CD4-positive, alpha-beta T cell treated with Interleukin-12 subunit alpha and Interleukin-12 subunit beta, for 1 hour (primary cell): Measurements from ENCODE around the gene MGAM2.

Source experiments
- DNase-seq: peaks from one replicate; pipeline ENCODE4 v3.0.0-alpha.2; 2020

The MGAM2 gene

DNA sequence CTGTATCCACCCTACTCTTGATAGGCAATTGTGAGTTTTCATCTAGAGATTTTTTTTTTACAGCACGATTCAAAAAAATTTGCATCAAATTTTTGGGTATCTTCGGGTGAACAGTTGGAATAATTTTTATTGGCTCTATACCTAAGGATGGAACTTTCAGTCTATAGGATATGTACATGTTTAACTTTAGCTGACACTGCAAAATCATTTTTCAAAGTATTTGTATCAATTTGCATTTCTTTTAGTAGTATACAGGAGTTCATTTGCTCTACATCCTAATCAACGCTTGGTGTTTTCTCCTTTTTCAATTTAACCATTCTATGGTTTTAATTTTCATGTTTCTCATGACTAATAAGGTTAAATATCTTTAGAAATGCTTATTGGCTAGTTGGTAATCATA is 11.7 kb downstream of the MGAM2 start:
- no peak for DNase-seq

DNA sequence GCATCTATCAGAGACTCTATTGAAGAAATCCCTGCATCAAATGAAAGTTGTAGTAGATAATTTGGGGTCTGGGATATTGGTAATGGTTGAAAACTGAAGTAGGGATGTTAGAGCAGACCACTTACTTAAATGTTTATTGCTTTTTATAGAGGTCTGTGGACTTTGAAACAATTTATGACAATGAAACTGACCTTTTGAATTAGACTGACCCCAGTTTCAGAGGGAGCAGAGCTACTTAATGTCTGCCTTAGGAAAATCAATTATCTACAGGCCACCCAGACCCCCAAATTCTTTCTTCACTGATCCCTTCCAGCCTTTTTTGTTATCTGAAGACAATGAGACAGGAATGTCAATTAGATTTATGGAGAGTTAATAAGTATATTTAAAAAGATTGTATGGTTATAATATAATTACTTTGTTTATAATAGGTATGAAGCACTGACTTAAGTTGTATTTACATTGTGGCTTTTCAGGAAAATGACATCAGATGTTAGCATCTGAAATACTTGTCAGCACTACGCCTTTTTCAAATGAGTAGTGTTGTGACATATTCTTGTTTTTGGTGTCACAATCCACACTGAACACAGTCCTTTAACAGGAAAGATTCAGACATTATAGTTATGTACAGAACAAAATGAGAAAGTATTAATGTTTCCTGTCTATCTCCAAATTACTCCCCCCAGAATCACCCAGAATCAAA is 13.9 kb downstream of the MGAM2 start:
- no peak for DNase-seq

- DNase-seq = no peak
Observed at GRCh38 chr7:142130267-142130666, 18.7 kb downstream of the MGAM2 start.

- DNase-seq = no peak
Observed at GRCh38 chr7:142131439-142132185, 20.1 kb downstream of the MGAM2 start.

DNA sequence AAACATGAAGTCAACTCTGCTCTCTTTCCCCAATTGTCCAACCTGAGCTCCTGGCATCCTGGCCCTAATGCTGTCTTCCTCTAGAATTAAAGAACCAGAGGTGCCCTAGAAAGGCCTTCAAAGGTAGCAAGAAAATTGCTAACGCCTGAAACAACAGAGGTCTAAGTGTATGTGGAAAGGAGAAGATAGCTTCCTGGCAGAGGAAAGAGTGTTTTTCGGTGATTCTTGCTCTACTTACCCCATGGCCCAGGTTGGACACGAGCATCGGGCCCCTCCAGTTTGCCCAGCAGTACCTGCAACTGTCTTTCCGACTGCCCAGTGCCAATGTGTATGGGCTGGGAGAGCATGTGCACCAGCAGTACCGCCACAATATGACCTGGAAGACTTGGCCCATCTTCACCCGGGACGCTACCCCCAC is 22.2 kb downstream of the MGAM2 start:
- no peak for DNase-seq

GRCh38 chr7:142134909-142135308 is 23.4 kb downstream of the MGAM2 start:
- DNase-seq = no peak

DNA sequence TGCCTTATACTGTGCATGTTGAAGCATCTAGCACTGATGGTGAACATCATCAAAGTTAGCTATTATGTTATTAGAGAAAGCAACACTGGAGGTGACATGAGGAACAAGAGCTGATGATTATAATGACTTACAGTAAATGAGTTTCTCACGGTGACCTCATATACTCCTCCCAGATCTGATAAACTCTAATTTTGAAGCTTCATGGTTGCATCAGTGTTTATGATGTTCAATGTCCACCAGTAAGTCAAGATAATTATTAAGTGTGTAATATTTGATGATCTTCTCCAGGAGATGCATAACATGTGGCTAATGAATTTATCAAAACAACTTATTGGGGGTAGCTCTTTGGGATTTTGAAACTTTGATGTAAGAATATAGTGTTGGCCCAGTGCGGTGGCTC is 27.5 kb downstream of the MGAM2 start:
- no peak for DNase-seq

DNA sequence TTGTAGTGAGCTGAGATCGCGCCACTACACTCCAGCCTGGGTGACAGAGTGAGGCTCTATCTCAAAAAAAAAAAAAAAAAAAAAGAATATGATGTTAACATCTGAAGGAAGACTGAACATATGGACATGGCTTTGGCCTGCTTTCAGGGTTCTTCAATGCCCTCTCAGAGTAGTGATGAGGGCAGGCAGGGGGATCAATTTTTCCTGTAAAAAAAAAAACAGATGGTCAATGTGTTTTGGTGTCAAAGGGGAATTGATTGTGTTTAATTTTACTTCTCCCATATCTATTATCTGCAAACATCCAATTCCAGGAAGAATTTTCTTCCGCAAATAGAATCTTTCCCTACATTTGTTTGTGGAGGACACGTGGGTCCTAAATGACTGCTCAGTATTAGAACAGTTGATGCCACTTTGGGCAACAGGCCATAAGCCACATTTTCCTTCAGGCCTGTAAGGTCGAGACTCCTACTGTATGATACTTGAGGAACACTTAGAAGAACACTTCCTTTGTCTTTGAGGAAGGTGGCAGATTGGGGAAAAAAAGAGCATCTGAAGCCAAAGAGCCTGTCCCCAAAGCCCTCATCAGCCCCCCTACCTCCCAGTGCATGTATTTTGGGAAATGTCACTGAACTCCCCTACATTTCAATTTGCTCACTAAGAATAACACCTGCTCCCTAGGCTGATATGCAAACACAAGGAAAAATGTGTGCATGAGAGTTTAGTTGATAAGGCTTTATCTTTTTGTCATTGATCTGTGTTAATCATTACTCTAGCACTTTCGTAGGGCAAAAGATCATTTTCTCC is 28.3 kb downstream of the MGAM2 start:
- no peak for DNase-seq

DNA sequence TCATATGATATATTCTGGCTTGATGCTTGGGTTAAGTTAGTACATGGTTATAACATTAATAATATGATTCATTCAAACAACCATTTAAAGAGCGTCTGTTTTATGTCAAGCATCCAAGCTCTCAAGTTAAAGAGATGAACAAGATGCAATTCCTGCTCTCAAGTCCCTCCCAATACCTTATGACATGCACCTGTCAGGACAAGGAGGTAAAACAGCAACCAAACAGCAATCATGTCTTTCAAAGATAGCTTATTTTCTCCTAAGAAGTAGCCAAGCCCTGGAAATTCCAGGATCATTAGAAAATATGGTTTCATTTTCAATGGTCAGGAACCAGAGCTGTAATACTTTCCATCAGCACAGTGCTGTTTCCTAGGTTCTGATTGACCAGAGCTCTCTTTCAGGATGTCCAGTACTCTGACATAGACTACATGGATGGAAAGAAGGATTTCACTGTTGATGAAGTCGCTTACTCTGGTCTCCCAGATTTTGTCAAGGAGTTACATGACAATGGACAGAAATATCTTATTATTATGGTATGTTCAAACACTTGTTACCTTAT is 29.0 kb downstream of the MGAM2 start:
- no peak for DNase-seq

GRCh38 chr7:142142702-142143101 is 31.2 kb downstream of the MGAM2 start:
- no peak for DNase-seq

GRCh38 chr7:142146124-142146523 is 34.6 kb downstream of the MGAM2 start:
- no peak for DNase-seq

- no peak for DNase-seq
Observed at GRCh38 chr7:142150356-142150755, 38.8 kb downstream of the MGAM2 start.

- no peak for DNase-seq
Observed at GRCh38 chr7:142150869-142151268, 39.4 kb downstream of the MGAM2 start.

DNA sequence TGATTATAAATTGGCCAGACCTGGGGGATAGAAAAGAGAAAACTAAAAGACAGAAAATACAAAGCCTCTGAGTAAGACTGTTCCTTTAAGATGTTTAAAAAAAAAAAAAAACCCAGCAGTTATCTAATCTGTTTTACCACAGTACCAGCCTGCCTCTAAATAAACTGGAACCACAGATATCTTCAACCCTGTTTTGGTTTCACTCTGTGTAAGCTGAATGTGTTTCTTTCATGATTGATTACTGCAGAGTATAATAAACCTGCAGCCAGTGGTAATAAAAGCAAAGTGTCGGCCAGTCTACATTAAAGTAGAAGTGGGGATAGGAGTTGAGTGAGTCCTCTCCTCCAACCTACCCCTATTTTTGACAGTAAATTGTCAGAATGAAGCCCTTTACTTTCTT is 40.6 kb downstream of the MGAM2 start:
- no peak for DNase-seq

DNA sequence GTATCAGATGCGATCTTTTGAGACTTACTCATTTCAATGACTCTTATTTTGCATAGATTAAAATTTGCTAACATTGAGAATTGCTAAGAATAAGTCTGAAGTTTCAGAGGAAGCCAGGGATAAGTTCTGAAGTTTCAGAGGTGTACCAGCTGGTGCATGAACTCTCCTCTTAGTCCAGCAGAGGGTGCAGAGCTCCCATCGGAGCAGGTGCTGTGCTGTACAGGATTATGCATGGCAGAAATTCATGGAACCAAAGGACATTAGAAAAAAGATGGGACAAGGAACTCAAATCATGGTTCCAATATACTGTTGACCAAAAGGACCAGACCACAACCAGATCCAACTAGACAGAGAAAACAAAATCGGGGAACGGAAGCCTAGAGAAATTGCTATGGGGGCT is 41.9 kb downstream of the MGAM2 start:
- DNase-seq = no peak

DNA sequence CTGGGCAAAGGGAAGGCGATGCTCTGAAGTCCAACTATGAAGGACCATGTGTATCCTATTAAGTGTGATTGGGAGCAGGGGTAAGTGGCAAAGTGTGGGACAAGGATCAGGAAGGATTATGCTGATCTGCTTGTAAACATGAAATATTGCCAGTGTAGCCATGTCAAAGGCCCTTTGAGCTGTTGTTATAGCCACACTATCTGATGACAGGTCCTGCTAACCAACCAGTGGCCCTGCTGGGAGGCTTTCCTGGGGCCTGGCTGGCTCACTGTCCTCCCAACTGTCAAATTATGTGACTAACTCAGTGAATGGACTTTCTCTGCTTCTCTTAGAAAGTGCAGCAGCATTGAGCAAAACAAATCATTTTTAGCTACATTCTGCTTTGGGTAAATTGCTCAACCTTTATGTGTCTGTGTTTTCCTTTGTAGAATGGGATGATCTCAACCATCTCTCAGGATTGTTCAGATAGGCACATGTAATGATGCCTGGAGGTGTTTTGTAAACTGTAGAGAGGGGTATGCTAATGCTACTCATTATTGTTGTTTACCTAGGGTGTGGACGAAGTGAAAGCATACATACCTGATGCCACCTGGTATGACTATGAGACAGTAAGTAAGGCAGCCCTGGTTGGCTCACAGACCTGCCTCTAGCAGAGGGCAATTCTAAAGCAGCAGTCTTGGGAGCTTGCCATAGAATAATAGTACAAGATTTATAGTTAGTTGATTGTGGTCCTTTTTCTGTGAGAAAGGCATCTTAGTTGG is 47.4 kb downstream of the MGAM2 start:
- no peak for DNase-seq

- no peak for DNase-seq
Observed at GRCh38 chr7:142161921-142162320, 50.4 kb downstream of the MGAM2 start.

GRCh38 chr7:142168746-142169145 is 57.2 kb downstream of the MGAM2 start:
- no peak for DNase-seq

DNA sequence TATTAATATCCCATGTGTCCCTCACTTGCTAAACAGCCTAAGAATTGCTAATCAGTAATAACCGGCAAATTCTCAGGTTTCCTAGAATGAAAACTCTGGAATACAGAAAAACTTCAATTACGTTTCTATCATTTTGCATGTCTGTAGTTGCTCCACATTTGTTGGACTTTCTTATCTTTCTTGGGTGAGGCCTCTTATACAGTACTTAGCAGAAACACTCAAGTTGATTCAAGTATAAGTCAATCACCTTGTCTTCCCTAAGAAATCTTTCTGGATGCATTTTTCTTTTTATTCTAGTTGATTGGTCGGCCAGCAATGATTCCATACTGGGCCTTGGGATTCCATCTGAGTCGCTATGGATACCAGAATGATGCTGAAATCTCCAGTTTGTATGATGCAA is 61.4 kb downstream of the MGAM2 start:
- DNase-seq = no peak

DNA sequence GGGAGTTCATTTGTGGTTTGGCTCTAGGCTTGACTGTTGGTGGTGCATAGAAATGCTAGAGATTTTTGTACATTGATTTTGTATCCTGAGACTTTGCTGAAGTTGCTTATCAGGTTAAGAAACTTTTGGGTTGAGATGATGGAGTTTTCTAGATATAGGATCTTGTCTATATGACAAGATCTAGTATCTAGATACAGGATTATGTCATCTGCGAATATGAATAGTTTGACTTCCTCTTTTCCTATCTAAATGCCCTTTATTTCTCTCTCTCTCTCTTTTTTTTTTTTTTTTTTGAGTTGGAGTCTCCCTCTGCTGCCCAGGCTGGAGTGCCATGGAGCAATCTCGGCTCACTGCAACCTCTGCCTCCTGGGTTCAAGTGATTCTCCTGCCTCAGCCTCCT is 62.9 kb downstream of the MGAM2 start:
- no peak for DNase-seq

GRCh38 chr7:142175594-142175993 is 64.1 kb downstream of the MGAM2 start:
- DNase-seq = no peak

GRCh38 chr7:142176901-142177300 is 65.4 kb downstream of the MGAM2 start:
- no peak for DNase-seq

DNA sequence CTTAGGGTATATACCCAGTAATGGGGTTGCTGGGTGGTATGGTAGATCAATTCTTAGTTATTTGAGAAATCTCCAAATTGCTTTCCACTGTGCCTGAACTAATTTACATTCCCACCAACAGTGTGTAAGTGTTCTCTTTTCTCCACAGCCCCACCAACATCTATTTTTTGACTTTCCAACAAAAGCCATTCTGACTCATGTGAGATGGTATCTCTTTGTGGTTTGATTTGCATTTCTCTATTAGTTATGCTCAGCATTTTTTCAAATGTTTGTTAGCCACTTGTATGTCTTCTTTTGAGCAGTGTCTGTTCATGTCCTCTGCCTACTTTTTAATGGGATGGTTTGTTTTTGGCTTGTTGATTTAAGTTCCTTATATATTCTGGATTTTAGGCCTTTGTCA is 66.4 kb downstream of the MGAM2 start:
- no peak for DNase-seq
